Peyer's patch (tissue), 4 donors: Measurements from ENCODE around the gene ROBO2. TPM values are rescaled to one million over a fixed set of nuclear protein-coding genes. Genes with fewer than 3 reads are reported as not detected.

Source experiments
- DNase-seq, 3 donors: peaks; one replicate each; pipeline ENCODE4 v3.0.0-alpha.2; 2017 to 2019
- H3K27ac ChIP-seq, 4 donors: fragments of 200-600 bp; sonication (generic); one replicate each; pipeline ENCODE4 v1.5.1; 2016 to 2019
- H3K27me3 ChIP-seq, 2 donors: fragments of 200-600 bp; sonication (generic); one replicate each; pipeline ENCODE4 v1.5.1; 2019
- H3K36me3 ChIP-seq, 3 donors: fragments of 200-600 bp; sonication (generic); one replicate each; pipeline ENCODE4 v1.5.1; 2016 to 2019
- H3K4me1 ChIP-seq, 4 donors: fragments of 200-600 bp; sonication (generic); one replicate each; pipeline ENCODE4 v1.5.1; 2016 to 2019
- H3K4me3 ChIP-seq, 4 donors: fragments of 200-600 bp; sonication (generic); 1 replicate in 3 of 4; 2 replicates in 1 of 4; pipeline ENCODE4 v1.5.1; 2016 to 2019; ENCODE audit warnings: mild to moderate bottlenecking in 1 of 4
- H3K9me3 ChIP-seq, 4 donors: fragments of 200-600 bp; sonication (generic); one replicate each; pipeline ENCODE4 v1.5.1; 2016 to 2019; ENCODE audit warnings: mild to moderate bottlenecking in 1 of 4
- CTCF ChIP-seq, 6 experiments: fragments of 450-650 bp in 4 of 6; fragments of 200-600 bp in 2 of 6; sonication (generic) in 1 of 6; IDR thresholded peaks; one replicate each; pipeline ENCODE4 v1.5.1; 2017 to 2019; ENCODE audit warnings: antibody characterized with exemption in 6 of 6, mild to moderate bottlenecking in 3 of 6, moderate library complexity in 1 of 6
- POLR2A ChIP-seq, 2 donors: fragments of 450-650 bp; IDR thresholded peaks; one replicate each; pipeline ENCODE4 v1.5.1; 2017; ENCODE audit warnings: antibody characterized with exemption in 2 of 2, mild to moderate bottlenecking in 2 of 2, moderate library complexity in 2 of 2
- small RNA-seq, 2 donors: library from RNA; depleted of rRNA; stranded (forward); fragments of <200 nt; gene quantifications; one replicate each; pipeline ENCODE3, GENCODE V24; 2016
- total RNA-seq, 4 donors: library from RNA; depleted of rRNA; stranded (reverse); fragments of >200 nt; gene quantifications; one replicate each; pipeline ENCODE4 v1.1.0, GENCODE V29; 2016

ROBO2 gene
- total RNA-seq, 4 donors from 2014 or later: 1.1 to 5.4 (median 3.4) TPM

- Histone ChIP-seq H3K27me3 (no peaks in the 10 kb centered on the region), H3K4me3 (no peak overlapping the region), H3K4me1 (no peaks in the 10 kb centered on the region), H3K9me3 (no peaks in the 10 kb centered on the region), H3K36me3 (no peaks in the 10 kb centered on the region), H3K27ac (no peak overlapping the region)
- DNase-seq: no peak
- TF ChIP-seq CTCF (IDR thresholded peaks at IDR 0.05): no peak
- TF ChIP-seq POLR2A (IDR thresholded peaks at IDR 0.05): no peak
These were observed 650.5 kb downstream of the ROBO2 start for GRCh38 chr3:77690284-77690845.

DNA sequence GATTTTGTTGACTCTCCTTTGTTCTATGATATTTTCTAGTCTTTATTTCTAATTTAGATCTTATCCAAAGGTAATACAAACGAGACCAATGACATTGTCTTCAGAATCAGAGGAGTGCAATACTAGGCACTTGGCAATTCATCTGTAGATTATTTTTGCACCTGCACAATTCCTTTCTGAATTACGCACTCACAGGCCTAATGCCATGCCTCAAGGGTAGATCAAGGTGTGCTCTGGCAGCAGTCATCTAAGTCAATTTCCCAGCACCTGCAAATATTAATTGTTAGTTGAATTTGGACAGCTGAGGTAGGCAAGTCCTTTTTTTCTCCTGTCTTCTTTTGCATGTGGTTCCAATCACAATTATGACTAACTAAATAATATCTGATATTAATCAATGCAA, 653.2 kb downstream of the ROBO2 start:
- Histone ChIP-seq H3K27me3 (no peaks in the 10 kb centered on the region), H3K4me1 (no peaks in the 10 kb centered on the region), H3K4me3 (no peak overlapping the region), H3K27ac (no peak overlapping the region), H3K36me3 (no peaks in the 10 kb centered on the region), H3K9me3 (no peaks in the 10 kb centered on the region)
- no peak for DNase-seq
- TF ChIP-seq CTCF (IDR thresholded peaks at IDR 0.05): no peak
- no peak for TF ChIP-seq POLR2A (IDR thresholded peaks at IDR 0.05)

- Histone ChIP-seq H3K27me3 (no peaks in the 10 kb centered on the region), H3K27ac (no peak overlapping the region), H3K9me3 (no peaks in the 10 kb centered on the region), H3K4me1 (no peaks in the 10 kb centered on the region), H3K4me3 (no peak overlapping the region), H3K36me3 (no peaks in the 10 kb centered on the region)
- DNase-seq: no peak
- TF ChIP-seq POLR2A (IDR thresholded peaks at IDR 0.05): no peak
These were observed 659.3 kb downstream of the ROBO2 start for GRCh38 chr3:77699125-77699691.

Small RNA genes within 50 kb of the gene (small RNA-seq; reads per million reads assigned to genes)
- gene RNU6-386P: 0.06 reads per million in 2 donors
